ENCODE results near the gene ASB2.

DNA sequence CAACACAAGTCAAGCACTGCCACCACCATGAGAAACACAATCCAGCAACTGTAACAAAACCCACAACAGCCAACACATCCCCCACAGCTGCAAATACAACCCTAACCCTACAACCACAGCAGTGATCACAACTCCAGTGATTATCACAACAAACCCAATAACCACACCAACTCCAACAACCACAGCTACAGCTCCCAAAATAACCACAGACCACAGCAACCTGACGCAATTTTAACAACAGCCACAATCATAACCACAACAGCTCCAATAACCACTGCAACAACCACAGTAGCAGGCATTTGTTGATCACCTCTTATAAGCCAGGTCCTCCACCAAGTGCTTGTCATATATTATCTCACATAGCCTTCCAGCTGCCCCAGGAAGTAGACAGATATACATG, 91.4 kb downstream of the ASB2 start:
- TF ChIP-seq, protein P1, sequence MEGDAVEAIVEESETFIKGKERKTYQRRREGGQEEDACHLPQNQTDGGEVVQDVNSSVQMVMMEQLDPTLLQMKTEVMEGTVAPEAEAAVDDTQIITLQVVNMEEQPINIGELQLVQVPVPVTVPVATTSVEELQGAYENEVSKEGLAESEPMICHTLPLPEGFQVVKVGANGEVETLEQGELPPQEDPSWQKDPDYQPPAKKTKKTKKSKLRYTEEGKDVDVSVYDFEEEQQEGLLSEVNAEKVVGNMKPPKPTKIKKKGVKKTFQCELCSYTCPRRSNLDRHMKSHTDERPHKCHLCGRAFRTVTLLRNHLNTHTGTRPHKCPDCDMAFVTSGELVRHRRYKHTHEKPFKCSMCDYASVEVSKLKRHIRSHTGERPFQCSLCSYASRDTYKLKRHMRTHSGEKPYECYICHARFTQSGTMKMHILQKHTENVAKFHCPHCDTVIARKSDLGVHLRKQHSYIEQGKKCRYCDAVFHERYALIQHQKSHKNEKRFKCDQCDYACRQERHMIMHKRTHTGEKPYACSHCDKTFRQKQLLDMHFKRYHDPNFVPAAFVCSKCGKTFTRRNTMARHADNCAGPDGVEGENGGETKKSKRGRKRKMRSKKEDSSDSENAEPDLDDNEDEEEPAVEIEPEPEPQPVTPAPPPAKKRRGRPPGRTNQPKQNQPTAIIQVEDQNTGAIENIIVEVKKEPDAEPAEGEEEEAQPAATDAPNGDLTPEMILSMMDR (IDR thresholded peaks at IDR 0.05 in 8 of 11, conservative IDR thresholded peaks at IDR 0.05 in 3 of 11): no peak
- TF ChIP-seq POLR2AphosphoS5 (IDR thresholded peaks at IDR 0.05) (no peak), POLR2A (IDR thresholded peaks at IDR 0.05) (no peak)
